ENCODE results near the gene POLDIP2. TPM values are rescaled to one million over a fixed set of nuclear protein-coding genes. Genes with fewer than 3 reads are reported as not detected.

The POLDIP2 gene
- polyA plus RNA-seq, 1 of the 3 experiments (the other 2 are of a cell fraction) = 98.1 TPM

- H4K20me1 ChIP-seq (ENCODE audit: insufficient read depth) = no peaks in the 10 kb centered on the region
- H3K9ac ChIP-seq = peak overlapping the region; percentile 59; the same call in 1 of the 2 replicates
- no peaks in the 10 kb centered on the region for H3K9me2 ChIP-seq
- H3K79me2 ChIP-seq (ENCODE audit: insufficient read depth) = peaks cover 25% of the 10 kb centered on the region
- no peaks in the 10 kb centered on the region for H3K36me3 ChIP-seq (replicated peaks in 1 of 2; ENCODE audit: control insufficient read depth in 1 of 2, insufficient read depth in 2 of 2, low read length in 1 of 2)
- H2AFZ ChIP-seq (ENCODE audit: low read depth) = peak overlapping the region; percentile 86; the same call in 1 of the 2 replicates
- peak overlapping the region; percentile 64 to 66 for H3K4me3 ChIP-seq (ENCODE audit: low read depth in 2 of 2, low read length in 1 of 2)
- H3F3A ChIP-seq (replicated peaks; ENCODE audit: insufficient read depth) = no peaks in the 10 kb centered on the region
- TF ChIP-seq TCF12 (IDR thresholded peaks at IDR 0.05) = no peak
- no peak for TF ChIP-seq ELF1 (IDR thresholded peaks at IDR 0.05)
- TF ChIP-seq FOXM1 (IDR thresholded peaks at IDR 0.05; ENCODE audit: low read depth) = no peak
- TF ChIP-seq PBX3 (IDR thresholded peaks at IDR 0.05) = no peak
- no peak for TF ChIP-seq MEF2A (IDR thresholded peaks at IDR 0.05; ENCODE audit: borderline replicate concordance, low read depth)
- TF ChIP-seq GABPA (IDR thresholded peaks at IDR 0.05; ENCODE audit: low read depth) = no peak
- TF ChIP-seq SIN3A (IDR thresholded peaks at IDR 0.05; ENCODE audit: borderline replicate concordance, low read depth, low read length) = no peak
- TF ChIP-seq FOXJ3 (CRISPR knock-in tag; IDR thresholded peaks at IDR 0.05) = no peak
- no peak for TF ChIP-seq ZBTB33 (IDR thresholded peaks at IDR 0.05; ENCODE audit: borderline replicate concordance, low read depth)
- no peak for TF ChIP-seq REST (IDR thresholded peaks at IDR 0.05; ENCODE audit: low read depth, low read length)
- no peak for TF ChIP-seq MXI1 (IDR thresholded peaks at IDR 0.05; ENCODE audit: low read depth, low read length)
- no peak for TF ChIP-seq EP300 (IDR thresholded peaks at IDR 0.05; ENCODE audit: borderline replicate concordance in 1 of 2, low read depth in 1 of 2, low read length in 1 of 2)
- no peak for TF ChIP-seq USF2 (IDR thresholded peaks at IDR 0.05; ENCODE audit: borderline replicate concordance, low read depth, low read length)
- TF ChIP-seq RFX5 (IDR thresholded peaks at IDR 0.05; ENCODE audit: low read length) = no peak
- 70% methylated on average over 8 of the region's 8 CpGs for WGBS (ENCODE audit: low lambda C conversion rate)
- DNase-seq = no peak
- H3K4me2 ChIP-seq = peak overlapping the region; percentile 91
- peaks cover 7 to 16% of the 10 kb centered on the region in 2 experiments; a peak in 1 of 4 replicates for H3K4me1 ChIP-seq (ENCODE audit: control insufficient read depth in 1 of 2, insufficient read depth in 2 of 2, low read depth in 1 of 2, low read length in 1 of 2)
- no peaks in the 10 kb centered on the region for H3K27me3 ChIP-seq (ENCODE audit: insufficient read depth)
- ChIA-PET POLR2A (interaction anchor here (1.0 to 3.5 kb wide), 2 partner anchors 15 kb away, joined by 3 to 11 read pairs; partner anchors contain the start of genes IFT20 and TNFAIP1), CTCF (interaction anchor here (1.2 to 3.5 kb wide), 7 partner anchors 8 to 509 kb away, joined by 3 to 19 read pairs (median 5); partner anchors contain the start of genes IFT20 and TNFAIP1)
- H3K9me3 ChIP-seq = no peaks in the 10 kb centered on the region
- H3K27ac ChIP-seq (ENCODE audit: low read depth in 2 of 2, low read length in 1 of 2) = no peak overlapping the region
These were observed 36.9 kb downstream of the POLDIP2 start for GRCh38 chr17:28320215-28321061.

Measured in SK-N-SH (cell line).